HEK293 (cell line): ENCODE results near the gene CEP68.

Source experiments
- CTCF ChIP-seq: fragments of 450-650 bp; formaldehyde crosslinking; IDR thresholded peaks from 2 replicates; pipeline ENCODE4 v1.5.1; 2016; ENCODE audit warnings: missing biosample characterization, missing genetic modification characterization
- PRDM4 ChIP-seq: fragments of 450-650 bp; formaldehyde crosslinking; IDR thresholded peaks from 2 replicates; pipeline ENCODE4 v1.5.1; 2017; ENCODE audit warnings: missing biosample characterization, missing genetic modification characterization
- TCF7L2 ChIP-seq: IDR thresholded peaks from 2 replicates; pipeline ENCODE4 v1.6.1; 2011; ENCODE audit warnings: low read depth, mild to moderate bottlenecking, inconsistent platforms, low read length, moderate library complexity, borderline replicate concordance
- TRIM28 ChIP-seq: IDR thresholded peaks from 2 replicates; pipeline ENCODE4 v1.6.1; 2011; ENCODE audit warnings: low read length, control low read depth, borderline replicate concordance
- WT1 ChIP-seq: fragments of 450-650 bp; formaldehyde crosslinking; IDR thresholded peaks from 2 replicates; pipeline ENCODE4 v1.5.1; 2016; ENCODE audit warnings: missing biosample characterization, missing genetic modification characterization
- ZBTB11 ChIP-seq: fragments of 450-650 bp; formaldehyde crosslinking; conservative IDR thresholded peaks from 2 replicates; pipeline ENCODE4 v1.5.1; 2016; ENCODE audit warnings: low read depth, missing biosample characterization, missing genetic modification characterization
- ZFP3 ChIP-seq: fragments of 450-650 bp; formaldehyde crosslinking; IDR thresholded peaks from 2 replicates; pipeline ENCODE4 v1.5.1; 2016; ENCODE audit warnings: low read depth, missing biosample characterization, missing genetic modification characterization
- ZNF513 ChIP-seq: fragments of 450-650 bp; IDR thresholded peaks from 2 replicates; pipeline ENCODE4 v1.5.1; 2018; ENCODE audit warnings: missing biosample characterization, missing genetic modification characterization
- ZNF530 ChIP-seq: fragments of 450-650 bp; formaldehyde crosslinking; IDR thresholded peaks from 2 replicates; pipeline ENCODE4 v1.5.1; 2016; ENCODE audit warnings: low read depth, missing biosample characterization, missing genetic modification characterization
- ZNF548 ChIP-seq: fragments of 450-650 bp; formaldehyde crosslinking; IDR thresholded peaks from 2 replicates; pipeline ENCODE4 v1.5.1; 2016; ENCODE audit warnings: missing biosample characterization, missing genetic modification characterization
- ZNF580 ChIP-seq: fragments of 450-650 bp; formaldehyde crosslinking; IDR thresholded peaks from 2 replicates; pipeline ENCODE4 v1.5.1; 2016; ENCODE audit warnings: missing biosample characterization, missing genetic modification characterization

GRCh38 chr2:65070172-65070830 lies 14.1 kb downstream of the CEP68 start:
- TF ChIP-seq TRIM28: no peak
- no peak for TF ChIP-seq ZNF513 (tag by site-specific recombination)
- no peak for TF ChIP-seq ZNF580 (tag by site-specific recombination)
- TF ChIP-seq CTCF (tag by site-specific recombination): no peak
- TF ChIP-seq TCF7L2: no peak
- no peak for TF ChIP-seq ZFP3 (tag by site-specific recombination)
- no peak for TF ChIP-seq ZBTB11 (tag by site-specific recombination)
- no peak for TF ChIP-seq PRDM4 (tag by site-specific recombination)
- no peak for TF ChIP-seq ZNF530
- TF ChIP-seq WT1: no peak
- no peak for TF ChIP-seq ZNF548 (tag by site-specific recombination)
